Neural cell (in vitro differentiated cells): ENCODE results near the gene SPAG16.

Source experiments
- CTCF ChIP-seq: fragments of 450-650 bp; IDR thresholded peaks from 2 replicates; pipeline ENCODE4 v1.5.1; 2014; ENCODE audit warnings: antibody characterized with exemption, mild to moderate bottlenecking, moderate library complexity; ENCODE audit not compliant: poor library complexity, severe bottlenecking
- EZH2 ChIP-seq: fragments of 200-600, 300-800 bp; shearing (Covaris generic), sonication (generic); IDR thresholded peaks from 2 replicates; pipeline ENCODE4 v1.6.1; 2014; ENCODE audit warnings: antibody characterized with exemption, low read length, borderline replicate concordance, mild to moderate bottlenecking; ENCODE audit not compliant: insufficient read depth, poor library complexity, severe bottlenecking
- MXI1 ChIP-seq: fragments of 450-650 bp; conservative IDR thresholded peaks from 2 replicates; pipeline ENCODE4 v1.6.1; 2014; ENCODE audit warnings: antibody characterized with exemption, mild to moderate bottlenecking; ENCODE audit not compliant: poor library complexity, severe bottlenecking
- RAD21 ChIP-seq: fragments of 450-650 bp; conservative IDR thresholded peaks from 2 replicates; pipeline ENCODE4 v1.6.1; 2014; ENCODE audit warnings: antibody characterized with exemption, mild to moderate bottlenecking, moderate library complexity

DNA sequence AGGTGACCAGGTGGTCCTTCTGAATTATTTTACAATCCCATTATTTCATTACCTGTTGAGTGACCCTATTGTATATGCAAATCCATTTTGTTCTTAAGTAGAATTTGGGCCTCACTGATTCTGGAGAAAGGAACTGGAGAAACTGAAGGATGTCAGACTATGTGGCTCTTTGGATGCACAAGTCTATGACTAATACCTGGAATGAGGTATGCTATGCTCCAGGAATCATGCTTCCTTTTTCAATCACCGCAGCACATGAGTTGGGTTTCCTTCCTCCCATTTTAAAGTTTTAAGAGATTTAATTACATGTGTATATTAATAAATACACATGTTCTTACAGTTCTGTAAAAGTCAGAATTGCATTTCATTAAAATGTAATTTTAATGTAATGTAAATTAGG lies 872.7 kb downstream of the SPAG16 start:
- no peak for TF ChIP-seq CTCF
- no peak for TF ChIP-seq EZH2
- TF ChIP-seq MXI1 = no peak
- no peak for TF ChIP-seq RAD21
